AG04450 (cell line): ENCODE data around the gene SETD3. TPM values are rescaled to one million over a fixed set of nuclear protein-coding genes. Genes with fewer than 3 reads are reported as not detected.

ENCODE experiments used
- CTCF ChIA-PET: fragments of 300-600, 350-600 bp; formaldehyde crosslinking; extraction: SDS; loops from one replicate; lab custom pipeline; 2022; ENCODE audit warnings: antibody characterized with exemption, inconsistent platforms; lab: Charles Lee
- POLR2A ChIA-PET: fragments of 350-600 bp; formaldehyde crosslinking; extraction: SDS; loops from one replicate; lab custom pipeline; 2021; ENCODE audit warnings: antibody characterized with exemption, inconsistent platforms; lab: Yijun Ruan, JAX
- DNase-seq: peaks from one replicate; pipeline ENCODE4 v3.0.0-alpha.2; 2011; ENCODE audit warnings: low read depth, low spot score
- H3K27ac ChIP-seq: one replicate; pipeline ENCODE4 v1.5.1; 2012; ENCODE audit warnings: low read depth, low read length, control low read depth
- H3K27me3 ChIP-seq: one replicate; pipeline ENCODE4 v1.6.0; 2012; ENCODE audit warnings: low read length; ENCODE audit not compliant: control insufficient read depth, insufficient read depth
- H3K4me3 ChIP-seq: 2 replicates; pipeline ENCODE4 v1.5.1; 2011; ENCODE audit warnings: mild to moderate bottlenecking, low read depth, low read length, control low read depth
- H3K9me3 ChIP-seq: 2 replicates; pipeline ENCODE4 v1.5.1; 2012; ENCODE audit warnings: low read length; ENCODE audit not compliant: control insufficient read depth, insufficient read depth
- CTCF ChIP-seq: IDR thresholded peaks from 2 replicates; pipeline ENCODE4 v1.5.1; 2011; ENCODE audit warnings: low read depth, low read length, control low read depth, inconsistent platforms
- polyA plus RNA-seq: library from polyadenylated mRNA; depleted of rRNA; stranded (reverse); fragments of >200 nt; gene quantifications from 2 replicates; pipeline ENCODE4 v1.2.3, GENCODE V29; 2011

SETD3 gene
- polyA plus RNA-seq, 1 experiment: 25.0 TPM

GRCh38 chr14:99473458-99473857 lies 7.2 kb downstream of the SETD3 start:
- CTCF ChIA-PET: no interaction called here
- no peak for DNase-seq
- Histone ChIP-seq H3K27ac (no peak overlapping the region), H3K27me3 (no peaks in the 10 kb centered on the region), H3K9me3 (no peaks in the 10 kb centered on the region), H3K4me3 (no peak overlapping the region)
- no peak for TF ChIP-seq CTCF
- POLR2A ChIA-PET: no interaction called here

GRCh38 chr14:99472937-99473336 lies 7.7 kb downstream of the SETD3 start:
- Histone ChIP-seq H3K4me3 (no peak overlapping the region), H3K27ac (no peak overlapping the region), H3K27me3 (no peaks in the 10 kb centered on the region), H3K9me3 (no peaks in the 10 kb centered on the region)
- no peak for TF ChIP-seq CTCF
- POLR2A ChIA-PET: no interaction called here
- DNase-seq: no peak
- CTCF ChIA-PET: no interaction called here

- H3K4me3 ChIP-seq: no peak overlapping the region
- CTCF ChIA-PET: interaction anchor here (0.8 kb wide), 1 partner anchor 56 kb away, joined by 3 read pairs; no protein-coding TSS in a partner anchor
- POLR2A ChIA-PET: no interaction called here
These were observed 8.9 kb downstream of the SETD3 start for GRCh38 chr14:99471731-99472130.

DNA sequence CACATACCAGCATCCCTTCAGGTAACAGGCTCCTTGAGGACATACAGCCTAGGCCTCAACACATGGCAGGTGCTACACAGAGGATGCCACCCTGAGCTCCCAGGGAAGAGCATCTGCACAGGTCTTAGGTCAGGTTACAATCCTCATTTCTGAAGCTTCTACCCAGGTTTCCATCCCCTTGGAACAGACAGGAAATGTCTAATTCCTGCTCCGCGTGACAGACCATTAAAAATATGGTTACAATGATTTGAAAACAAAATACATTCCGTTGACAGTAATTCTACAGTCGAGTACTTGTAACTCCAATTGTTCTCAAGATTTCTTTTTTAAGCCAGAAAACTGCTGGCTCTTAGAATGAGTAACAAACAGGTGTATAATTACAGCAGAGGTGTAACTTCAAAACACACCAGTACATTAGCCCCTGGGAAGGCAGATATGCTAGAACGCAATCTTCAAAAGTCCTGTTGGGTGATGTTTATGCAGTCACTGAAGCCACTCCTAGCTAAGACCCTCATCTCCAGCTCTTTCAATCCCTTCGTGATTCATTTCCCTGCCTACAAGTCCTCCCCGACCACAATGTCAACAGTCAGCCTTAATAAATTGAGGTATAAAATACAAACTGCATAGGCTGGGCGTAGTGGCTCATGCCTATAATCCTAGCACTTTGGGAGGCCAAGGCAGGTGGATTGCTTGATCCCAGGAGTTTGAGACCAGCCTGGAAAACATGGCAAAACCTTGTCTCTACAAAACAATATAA lies 11.6 kb downstream of the SETD3 start:
- no peak for TF ChIP-seq CTCF
- Histone ChIP-seq H3K9me3 (no peaks in the 10 kb centered on the region), H3K27me3 (no peaks in the 10 kb centered on the region), H3K27ac (no peak overlapping the region), H3K4me3 (no peak overlapping the region)
- CTCF ChIA-PET: interaction anchor here (0.9 kb wide), 1 partner anchor 53 kb away, joined by 4 read pairs; no protein-coding TSS in a partner anchor
- POLR2A ChIA-PET: no interaction called here
- no peak for DNase-seq

More at GRCh38 chr14:99471731-99472130, 8.9 kb downstream of the SETD3 start:
- no peaks in the 10 kb centered on the region for H3K9me3 ChIP-seq
- DNase-seq: no peak
- no peak for TF ChIP-seq CTCF
- H3K27me3 ChIP-seq: no peaks in the 10 kb centered on the region
- no peak overlapping the region for H3K27ac ChIP-seq

DNA sequence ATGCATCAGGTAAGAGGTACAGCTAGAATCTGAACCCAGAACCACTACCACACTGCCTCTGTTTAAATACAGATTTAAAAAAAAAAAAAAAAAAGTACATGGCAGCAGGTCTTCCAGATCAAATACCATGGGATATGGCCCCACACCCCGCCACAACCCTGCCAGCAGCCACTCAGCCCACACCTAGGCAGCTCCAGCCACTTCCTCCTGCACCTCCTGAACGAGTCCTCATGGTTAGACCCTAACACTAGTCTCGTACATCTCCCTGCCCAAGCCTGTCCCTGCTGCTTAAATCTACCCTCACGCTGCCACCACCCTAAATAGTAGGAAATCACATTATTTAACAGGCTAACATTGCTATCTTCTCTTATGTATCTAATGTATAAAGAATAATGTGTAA lies 12.6 kb downstream of the SETD3 start:
- H3K9me3 ChIP-seq: no peaks in the 10 kb centered on the region
- H3K4me3 ChIP-seq: no peak overlapping the region
- no peak for TF ChIP-seq CTCF
- H3K27me3 ChIP-seq: no peaks in the 10 kb centered on the region
- ChIA-PET POLR2A (interaction anchor here (0.7 kb wide), 1 partner anchor 1026 kb away, joined by 3 read pairs; no protein-coding TSS in a partner anchor), CTCF (no interaction called here)
- no peak overlapping the region for H3K27ac ChIP-seq
- DNase-seq: no peak
